AG04449 (cell line): Measurements from ENCODE around the gene RBP5.

Experiments
- CTCF ChIA-PET: fragments of 350-600 bp; formaldehyde crosslinking; extraction: SDS; loops from one replicate; lab custom pipeline; 2021; ENCODE audit warnings: antibody characterized with exemption; lab: Yijun Ruan, JAX
- POLR2A ChIA-PET: fragments of 400-600, 350-600 bp; formaldehyde crosslinking; extraction: SDS; loops from one replicate; lab custom pipeline; 2020; ENCODE audit warnings: antibody characterized with exemption, inconsistent platforms; lab: Yijun Ruan, JAX
- DNase-seq: peaks from one replicate; pipeline ENCODE4 v3.0.0-alpha.2; 2010; ENCODE audit warnings: low read depth, low spot score
- H3K4me3 ChIP-seq: 2 replicates; pipeline ENCODE4 v1.5.1; 2011; ENCODE audit warnings: low read depth, mild to moderate bottlenecking, control low read depth, low read length
- CTCF ChIP-seq: IDR thresholded peaks from one replicate; pipeline ENCODE4 v1.5.1; 2011; ENCODE audit warnings: mild to moderate bottlenecking, moderate library complexity, low read length, control low read depth, inconsistent platforms; ENCODE audit not compliant: insufficient read depth; ENCODE audit errors: missing control alignments

Gene RBP5

GRCh38 chr12:7123806-7124522 is 4.7 kb downstream of the RBP5 start:
- DNase-seq, result no peak
- TF ChIP-seq CTCF, result no peak
- no peak overlapping the region for H3K4me3 ChIP-seq
- ChIA-PET CTCF (interaction anchor here (1.4 to 12.6 kb wide), 4 partner anchors 13 to 63 kb away, joined by 4 to 158 read pairs (median 6); partner anchors contain the start of genes C1RL and C1S), POLR2A (no interaction called here)

- no peak for DNase-seq
- ChIA-PET CTCF (interaction anchor here (0.8 to 12.6 kb wide), 5 partner anchors 13 to 62 kb away, joined by 3 to 158 read pairs (median 5); partner anchors contain the start of genes C1RL and C1S), POLR2A (no interaction called here)
- no peak for TF ChIP-seq CTCF
- no peak overlapping the region for H3K4me3 ChIP-seq
Measured at GRCh38 chr12:7122811-7123769, 5.6 kb downstream of the RBP5 start.

- no peak for TF ChIP-seq CTCF
- H3K4me3 ChIP-seq, result no peak overlapping the region
- no peak for DNase-seq
- ChIA-PET CTCF (interaction anchor here (12.6 kb wide), 1 partner anchor 11 kb away, joined by 158 read pairs; the partner anchor contains the start of gene C1RL), POLR2A (no interaction called here)
Measured at GRCh38 chr12:7121324-7121723, 7.4 kb downstream of the RBP5 start.

GRCh38 chr12:7120166-7120565 is 8.5 kb downstream of the RBP5 start:
- CTCF ChIA-PET, result interaction anchor here (1.8 to 12.6 kb wide), 2 partner anchors 10 to 24 kb away, joined by 4 to 158 read pairs; partner anchors contain the start of gene C1RL
- POLR2A ChIA-PET, result no interaction called here
- TF ChIP-seq CTCF, result no peak
- DNase-seq, result no peak
- H3K4me3 ChIP-seq, result no peak overlapping the region

GRCh38 chr12:7118881-7119280 is 9.8 kb downstream of the RBP5 start:
- POLR2A ChIA-PET, result no interaction called here
- DNase-seq, result no peak
- CTCF ChIA-PET, result interaction anchor here (1.2 to 12.6 kb wide), 4 partner anchors 8 to 25 kb away, joined by 3 to 158 read pairs (median 4); partner anchors contain the start of gene C1RL
- no peak for TF ChIP-seq CTCF
- H3K4me3 ChIP-seq, result no peak overlapping the region
